SU-DHL-6 (cell line): ENCODE measurements around the gene PTK6.

Experiments
- H2AFZ ChIP-seq: fragments of 200-600 bp; sonication (generic); 2 replicates; pipeline ENCODE4 v1.6.1; 2014; ENCODE audit warnings: low read depth, mild to moderate bottlenecking, moderate library complexity, mixed read lengths, antibody characterized with exemption, low read length; ENCODE audit not compliant: severe bottlenecking
- H3F3A ChIP-seq: fragments of 200-600 bp; shearing (Covaris generic); 2 replicates; pipeline ENCODE4 v1.6.0; 2016; ENCODE audit warnings: antibody characterized with exemption, mild to moderate bottlenecking; ENCODE audit not compliant: insufficient read depth
- H3K27ac ChIP-seq: fragments of 200-600 bp; sonication (generic); 2 replicates; pipeline ENCODE4 v1.5.1; 2016; ENCODE audit warnings: low read depth, mild to moderate bottlenecking, low read length, moderate library complexity, mixed read lengths
- H3K27me3 ChIP-seq: fragments of 200-600 bp; sonication (generic), shearing (Covaris generic); 2 replicates; pipeline ENCODE4 v1.6.0; 2014; ENCODE audit warnings: mild to moderate bottlenecking, low read length
- H3K36me3 ChIP-seq: fragments of 200-600 bp; sonication (generic); 2 replicates; pipeline ENCODE4 v1.6.1; 2014; ENCODE audit warnings: mild to moderate bottlenecking, low read length, mixed read lengths
- H3K4me2 ChIP-seq: fragments of 300-600, 200-600 bp; shearing (Covaris generic), sonication (generic); 2 replicates; pipeline ENCODE4 v1.6.0; 2014; ENCODE audit warnings: low read length, low read depth, mild to moderate bottlenecking; ENCODE audit not compliant: poor library complexity, severe bottlenecking
- H3K4me3 ChIP-seq: fragments of 200-600 bp; sonication (generic); 2 replicates; pipeline ENCODE4 v1.5.1; 2014; ENCODE audit warnings: antibody characterized with exemption, low read length, mild to moderate bottlenecking, mixed read lengths; ENCODE audit not compliant: insufficient read depth, poor library complexity, severe bottlenecking
- H3K79me2 ChIP-seq: fragments of 200-600 bp; sonication (generic); 2 replicates; pipeline ENCODE4 v1.6.1; 2014; ENCODE audit warnings: mild to moderate bottlenecking, low read length, moderate library complexity; ENCODE audit not compliant: insufficient read depth
- H3K9ac ChIP-seq: fragments of 200-600 bp; sonication (generic); 2 replicates; pipeline ENCODE4 v1.7.0; 2014; ENCODE audit warnings: mild to moderate bottlenecking, low read length
- H3K9me2 ChIP-seq: fragments of 200-600 bp; sonication (generic); replicated peaks from 2 replicates; pipeline ENCODE4 v1.6.1; 2014; ENCODE audit warnings: low read length; ENCODE audit not compliant: insufficient read depth
- H3K9me3 ChIP-seq: fragments of 200-600 bp; sonication (generic); 2 replicates; pipeline ENCODE4 v1.6.1; 2014; ENCODE audit warnings: low read length, mixed read lengths; ENCODE audit not compliant: insufficient read depth
- H4K20me1 ChIP-seq: fragments of 200-600 bp; sonication (generic); 2 replicates; pipeline ENCODE4 v1.6.1; 2014; ENCODE audit warnings: low read depth, mild to moderate bottlenecking, antibody characterized with exemption, low read length, moderate library complexity, mixed read lengths
- EZH2phosphoT487 ChIP-seq: fragments of 200-600 bp; sonication (generic), shearing (Covaris generic); conservative IDR thresholded peaks from 2 replicates; pipeline ENCODE4 v1.6.1; 2018; ENCODE audit warnings: mild to moderate bottlenecking, antibody characterized with exemption, low read length, moderate library complexity, mixed read lengths
- TF ChIP-seq, protein P1 (sequence below): fragments of 200-600 bp; sonication (generic); IDR thresholded peaks from one replicate; pipeline ENCODE4 v1.5.1; 2017; ENCODE audit warnings: antibody characterized with exemption, mild to moderate bottlenecking, low read length, moderate library complexity; ENCODE audit not compliant: insufficient read depth, poor library complexity, severe bottlenecking

PTK6 gene

DNA sequence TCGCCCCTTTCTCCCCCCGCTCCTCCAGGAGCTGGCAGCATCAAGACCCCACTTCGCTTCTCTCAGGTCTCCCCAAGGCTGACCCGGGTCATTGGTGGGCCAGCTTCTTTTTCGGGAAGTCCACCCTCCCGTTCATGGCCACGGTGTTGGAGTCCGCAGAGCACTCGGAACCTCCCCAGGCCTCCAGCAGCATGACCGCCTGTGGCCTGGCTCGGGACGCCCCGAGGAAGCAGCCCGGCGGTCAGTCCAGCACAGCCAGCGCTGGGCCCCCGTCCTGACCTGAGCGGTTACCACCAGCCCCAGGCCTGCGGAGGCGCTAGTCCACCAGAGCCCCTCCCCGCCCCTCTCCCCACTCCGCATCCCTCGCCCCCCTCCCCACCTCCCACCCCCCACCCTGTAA lies 15.6 kb downstream of the PTK6 start:
- H4K20me1 ChIP-seq, result no peaks in the 10 kb centered on the region

DNA sequence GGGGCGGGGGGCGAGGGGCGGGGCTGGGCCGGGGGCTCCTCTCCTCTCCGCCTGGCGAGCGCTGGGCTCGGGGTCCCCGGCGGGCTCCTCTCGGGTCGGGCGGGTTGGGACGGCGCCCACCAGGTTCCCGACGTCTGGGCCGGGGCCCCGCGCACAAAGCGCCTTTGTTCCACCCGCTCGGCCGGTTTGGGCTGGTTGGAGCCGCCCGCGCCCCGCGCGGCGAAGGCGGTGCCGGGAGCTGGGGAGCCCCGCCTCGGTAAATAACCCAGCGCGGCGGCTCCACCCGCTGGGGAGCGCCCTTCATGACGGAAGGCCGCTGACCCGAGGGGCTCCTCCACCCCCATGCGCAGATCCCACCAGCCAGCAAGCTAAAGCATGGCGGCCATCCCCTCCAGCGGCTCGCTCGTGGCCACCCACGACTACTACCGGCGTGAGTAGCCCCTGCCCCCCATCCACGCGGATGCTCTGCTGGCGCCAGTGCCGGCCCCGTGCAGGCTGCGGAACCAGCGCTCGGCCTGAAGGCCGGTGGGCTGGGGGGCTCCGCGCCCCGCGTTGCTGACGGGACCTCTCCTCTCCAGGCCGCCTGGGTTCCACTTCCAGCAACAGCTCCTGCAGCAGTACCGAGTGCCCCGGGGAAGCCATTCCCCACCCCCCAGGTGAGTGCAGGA lies 16.1 kb downstream of the PTK6 start:
- Histone ChIP-seq H3K9me2 (no peaks in the 10 kb centered on the region), H3K4me3 (peak overlapping the region; percentile 79), H3F3A (0 out of 2 replicates have a peak, but pooled peaks cover 3% of the 10 kb centered on the region), H3K9me3 (no peaks in the 10 kb centered on the region), H4K20me1 (no peaks in the 10 kb centered on the region), H3K4me2 (peak overlapping the region; percentile 72), H3K36me3 (peaks cover 3% of the 10 kb centered on the region; the same call in 1 of the 2 replicates), H3K27me3 (no peaks in the 10 kb centered on the region), H3K27ac (peak overlapping the region; percentile 25; the same call in 1 of the 2 replicates), H3K79me2 (no peaks in the 10 kb centered on the region), H2AFZ (no peak overlapping the region), H3K9ac (peak overlapping the region; percentile 67)
- TF ChIP-seq, protein P1, sequence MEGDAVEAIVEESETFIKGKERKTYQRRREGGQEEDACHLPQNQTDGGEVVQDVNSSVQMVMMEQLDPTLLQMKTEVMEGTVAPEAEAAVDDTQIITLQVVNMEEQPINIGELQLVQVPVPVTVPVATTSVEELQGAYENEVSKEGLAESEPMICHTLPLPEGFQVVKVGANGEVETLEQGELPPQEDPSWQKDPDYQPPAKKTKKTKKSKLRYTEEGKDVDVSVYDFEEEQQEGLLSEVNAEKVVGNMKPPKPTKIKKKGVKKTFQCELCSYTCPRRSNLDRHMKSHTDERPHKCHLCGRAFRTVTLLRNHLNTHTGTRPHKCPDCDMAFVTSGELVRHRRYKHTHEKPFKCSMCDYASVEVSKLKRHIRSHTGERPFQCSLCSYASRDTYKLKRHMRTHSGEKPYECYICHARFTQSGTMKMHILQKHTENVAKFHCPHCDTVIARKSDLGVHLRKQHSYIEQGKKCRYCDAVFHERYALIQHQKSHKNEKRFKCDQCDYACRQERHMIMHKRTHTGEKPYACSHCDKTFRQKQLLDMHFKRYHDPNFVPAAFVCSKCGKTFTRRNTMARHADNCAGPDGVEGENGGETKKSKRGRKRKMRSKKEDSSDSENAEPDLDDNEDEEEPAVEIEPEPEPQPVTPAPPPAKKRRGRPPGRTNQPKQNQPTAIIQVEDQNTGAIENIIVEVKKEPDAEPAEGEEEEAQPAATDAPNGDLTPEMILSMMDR, result no peak
- no peak for TF ChIP-seq EZH2phosphoT487

More for the DNA sequence above, 15.6 kb downstream of the PTK6 start:
- Histone ChIP-seq H3K9me2 (no peaks in the 10 kb centered on the region), H3K27ac (no peak overlapping the region), H3K79me2 (no peaks in the 10 kb centered on the region), H3F3A (0 out of 2 replicates have a peak, but pooled peaks cover 3% of the 10 kb centered on the region), H3K36me3 (peaks cover 3% of the 10 kb centered on the region; the same call in 1 of the 2 replicates), H3K9ac (peak overlapping the region; percentile 67), H3K4me2 (peak overlapping the region; percentile 72), H3K9me3 (no peaks in the 10 kb centered on the region), H3K4me3 (peak overlapping the region; percentile 79), H3K27me3 (no peaks in the 10 kb centered on the region), H2AFZ (no peak overlapping the region)
- TF ChIP-seq EZH2phosphoT487, result no peak
- TF ChIP-seq, protein P1, result no peak

DNA sequence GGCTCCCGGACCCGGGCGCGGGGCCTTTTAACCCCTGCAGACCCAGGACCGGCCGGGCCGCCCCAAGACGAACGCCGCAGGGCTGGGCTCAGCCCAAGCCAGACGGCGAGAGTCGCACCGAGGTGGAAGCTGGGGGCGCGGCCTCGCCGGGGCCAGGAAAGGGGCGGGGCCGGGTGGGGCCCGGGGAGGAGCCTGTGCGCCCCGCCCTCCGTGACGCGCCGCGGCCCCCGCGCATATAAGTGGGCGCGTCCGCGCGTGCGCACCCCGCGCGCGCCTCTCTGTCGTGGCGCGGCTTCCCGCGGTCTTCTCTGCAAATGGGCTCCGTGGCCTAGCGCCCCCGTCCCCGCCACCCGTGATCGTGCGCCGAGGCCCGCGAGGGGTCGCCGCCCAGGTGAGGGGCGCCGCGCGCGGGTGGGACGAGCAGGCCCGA lies 16.7 kb downstream of the PTK6 start, which contains the start of gene PPDPF:
Gene PPDPF, plus strand, starts transcription at position 262 of the 430 bp plus-strand sequence. CDS start 544 bp downstream, outside the sequence.
- Histone ChIP-seq H3K9me3 (no peaks in the 10 kb centered on the region), H3K79me2 (no peaks in the 10 kb centered on the region), H3F3A (0 out of 2 replicates have a peak, but pooled peaks cover 3% of the 10 kb centered on the region), H4K20me1 (no peaks in the 10 kb centered on the region), H3K9me2 (no peaks in the 10 kb centered on the region), H3K4me2 (peak within 1 kb of the TSS; percentile 72), H3K27me3 (no peaks in the 10 kb centered on the region), H3K36me3 (peaks cover 3% of the 10 kb centered on the region; the same call in 1 of the 2 replicates), H2AFZ (peak within 1 kb of the TSS; percentile 99), H3K9ac (peak within 1 kb of the TSS; percentile 67), H3K27ac (peak within 1 kb of the TSS; percentile 25; the same call in 1 of the 2 replicates), H3K4me3 (peak within 1 kb of the TSS; percentile 79)
- TF ChIP-seq EZH2phosphoT487, result no peak
- TF ChIP-seq, protein P1, result no peak
